ENCODE data around the gene PRR14.
A peak's percentile ranks its signal among the peaks of the same experiment; 100 is the strongest.

The PRR14 gene

GRCh38 chr16:30659507-30660423 is 9.0 kb downstream of the PRR14 start:
- no peak for DNase-seq (ENCODE audit: low read depth)

- DNase-seq (ENCODE audit: low read depth) = peak; percentile 65
Observed at GRCh38 chr16:30660424-30661261, 9.9 kb downstream of the PRR14 start.

GRCh38 chr16:30662449-30662848 is 11.7 kb downstream of the PRR14 start:
- no peak for DNase-seq (ENCODE audit: low read depth)

- no peak for DNase-seq (ENCODE audit: low read depth)
Observed at GRCh38 chr16:30663038-30663437, 12.3 kb downstream of the PRR14 start.

- DNase-seq (ENCODE audit: low read depth) = no peak
Observed at GRCh38 chr16:30663820-30664219, 13.1 kb downstream of the PRR14 start.

- DNase-seq (ENCODE audit: low read depth) = no peak
Observed at GRCh38 chr16:30664616-30665109, 13.9 kb downstream of the PRR14 start.

GRCh38 chr16:30665155-30665829 is 14.5 kb downstream of the PRR14 start:
- DNase-seq (ENCODE audit: low read depth) = no peak

GRCh38 chr16:30665830-30666190 is 15.1 kb downstream of the PRR14 start:
- no peak for DNase-seq (ENCODE audit: low read depth)

- DNase-seq (ENCODE audit: low read depth) = no peak
Observed at GRCh38 chr16:30666681-30667080, 15.9 kb downstream of the PRR14 start.

GRCh38 chr16:30667361-30667905 is 16.7 kb downstream of the PRR14 start:
- no peak for DNase-seq (ENCODE audit: low read depth)

GRCh38 chr16:30668393-30668792 is 17.6 kb downstream of the PRR14 start:
- DNase-seq (ENCODE audit: low read depth) = no peak

- no peak for DNase-seq (ENCODE audit: low read depth)
Observed at GRCh38 chr16:30669026-30669902, 18.5 kb downstream of the PRR14 start.

- DNase-seq (ENCODE audit: low read depth) = no peak
Observed at GRCh38 chr16:30669903-30670824, 19.4 kb downstream of the PRR14 start.

- no peak for DNase-seq (ENCODE audit: low read depth)
Observed at GRCh38 chr16:30675143-30675542, 24.4 kb downstream of the PRR14 start.

- no peak for DNase-seq (ENCODE audit: low read depth)
Observed at GRCh38 chr16:30677931-30678585, 27.3 kb downstream of the PRR14 start.

- no peak for DNase-seq (ENCODE audit: low read depth)
Observed at GRCh38 chr16:30678586-30678970, 27.8 kb downstream of the PRR14 start.

- no peak for DNase-seq (ENCODE audit: low read depth)
Observed at GRCh38 chr16:30680326-30680725, 29.6 kb downstream of the PRR14 start.

- no peak for DNase-seq (ENCODE audit: low read depth)
Observed at GRCh38 chr16:30688701-30689100, 37.9 kb downstream of the PRR14 start.

GRCh38 chr16:30691907-30692306 is 41.1 kb downstream of the PRR14 start:
- no peak for DNase-seq (ENCODE audit: low read depth)
